GM21515 (cell line): Measurements from ENCODE around the gene XRCC2.
"Not testable (repeated sequence)": the region's sequence is repeated elsewhere in the genome, so short reads cannot be mapped to it uniquely, and the experiment has no call there.

Experiments
- ATAC-seq: cut with Tn5 transposase; IDR thresholded peaks from one replicate; pipeline ENCODE4 v1.9.1; 2021; ENCODE audit not compliant: unreplicated experiment

The XRCC2 gene

GRCh38 chr7:152666078-152666477 is 9.9 kb downstream of the XRCC2 start:
- no peak for ATAC-seq

DNA sequence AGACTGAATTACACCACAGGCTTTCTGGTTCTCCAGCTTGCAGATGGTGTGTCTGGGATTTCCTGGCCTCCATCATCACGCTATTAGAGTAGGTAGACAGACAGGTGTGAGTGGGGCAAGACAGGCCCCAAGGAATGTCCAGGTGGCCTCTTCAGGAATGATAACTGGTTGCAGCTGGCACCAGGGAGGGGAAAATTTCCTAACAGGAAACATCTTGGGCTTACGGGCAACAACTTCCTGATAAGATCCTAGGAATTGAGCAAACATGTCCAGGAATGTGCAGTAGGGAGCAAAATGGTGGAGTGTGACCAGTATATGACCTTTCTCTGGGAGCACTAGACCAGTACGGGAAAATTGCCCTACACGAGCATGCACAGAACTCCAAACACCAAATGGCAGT is 11.3 kb downstream of the XRCC2 start:
- ATAC-seq = no peak

DNA sequence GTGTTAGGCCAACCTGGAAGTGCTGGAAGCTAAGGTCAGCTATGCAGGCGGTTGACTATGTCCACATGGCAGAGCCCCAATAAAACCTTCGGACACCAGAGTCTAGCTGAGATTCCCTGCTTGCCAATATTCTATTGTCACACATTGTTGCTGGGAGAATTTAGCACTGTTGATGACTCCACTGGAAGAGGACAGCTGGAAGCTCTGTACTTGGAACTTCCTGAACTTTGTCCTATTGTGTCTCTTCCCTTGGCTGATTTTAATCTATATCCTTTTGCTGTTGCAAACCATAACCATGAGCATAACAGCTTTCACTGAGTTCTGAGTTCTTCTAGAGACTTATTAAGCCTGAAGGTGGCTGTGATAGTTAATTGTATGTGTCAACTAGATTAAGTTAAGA is 12.0 kb downstream of the XRCC2 start:
- no peak for ATAC-seq

DNA sequence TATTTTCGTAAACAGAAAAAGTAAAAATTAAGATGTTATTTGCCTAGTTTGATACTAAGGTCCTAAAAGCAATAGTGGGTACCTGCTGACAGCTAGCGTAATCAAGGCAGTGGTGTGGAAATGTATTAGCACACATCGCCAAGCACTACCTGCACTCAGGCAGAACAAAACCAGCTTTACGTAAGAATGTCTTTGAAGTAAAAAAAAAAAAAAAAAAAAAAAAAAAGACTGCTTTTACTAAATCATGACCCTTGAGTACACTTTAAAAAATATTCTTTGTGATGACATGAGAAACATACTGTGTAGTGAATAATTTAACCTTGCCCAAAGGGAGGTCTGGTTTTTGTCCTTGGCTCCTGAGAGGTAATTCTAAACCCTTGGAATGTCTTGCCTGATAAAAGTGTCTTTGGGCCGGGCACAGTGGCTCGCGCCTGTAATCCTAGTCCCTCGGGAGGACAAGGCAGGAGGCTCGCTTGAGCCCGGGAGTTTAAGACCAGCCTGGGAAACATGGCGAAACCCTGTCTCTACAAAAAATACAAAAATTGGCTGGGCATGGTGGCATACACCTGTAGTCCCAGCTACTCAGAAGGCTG is 12.7 kb downstream of the XRCC2 start:
- no peak for ATAC-seq

DNA sequence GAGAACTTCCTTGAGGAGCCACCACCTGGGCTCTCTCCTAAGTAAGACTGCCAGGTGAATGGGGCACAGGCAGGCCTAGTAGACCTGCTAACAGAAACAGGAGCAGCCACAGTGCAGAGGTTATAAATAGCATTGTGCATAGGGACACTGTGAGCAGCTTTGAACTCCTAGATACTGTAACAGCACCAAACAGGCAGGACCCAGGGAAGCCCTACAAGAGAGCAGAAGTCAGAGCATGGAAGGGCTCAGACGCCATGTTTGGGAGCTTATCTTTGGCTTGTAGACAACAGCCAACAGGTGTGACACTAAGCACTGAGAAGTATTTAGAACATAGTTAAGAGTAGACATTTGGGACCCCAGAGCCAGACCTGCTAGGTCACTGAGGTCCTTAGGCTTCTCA is 14.5 kb downstream of the XRCC2 start:
- ATAC-seq = no peak

- no peak for ATAC-seq
Measured at GRCh38 chr7:152660021-152660420, 15.9 kb downstream of the XRCC2 start.

DNA sequence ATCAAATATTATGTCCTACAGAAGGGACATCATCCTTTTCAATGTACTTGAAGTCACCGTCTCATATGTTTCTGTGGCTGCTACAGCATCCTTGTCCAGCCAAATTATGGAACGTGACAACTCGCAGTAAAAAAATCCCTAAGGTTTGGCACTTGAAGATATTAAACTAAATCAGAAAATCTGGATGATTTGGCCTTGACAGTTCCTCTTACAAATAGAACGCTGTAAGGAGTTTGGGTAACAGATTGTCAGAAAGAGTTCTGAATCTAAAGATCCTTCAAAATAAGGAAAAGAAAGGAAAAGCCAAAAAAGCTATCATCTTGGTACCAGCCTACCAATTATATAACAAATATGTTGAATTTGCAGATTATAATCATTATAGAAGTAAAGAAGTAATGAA is 21.0 kb downstream of the XRCC2 start:
- no peak for ATAC-seq

DNA sequence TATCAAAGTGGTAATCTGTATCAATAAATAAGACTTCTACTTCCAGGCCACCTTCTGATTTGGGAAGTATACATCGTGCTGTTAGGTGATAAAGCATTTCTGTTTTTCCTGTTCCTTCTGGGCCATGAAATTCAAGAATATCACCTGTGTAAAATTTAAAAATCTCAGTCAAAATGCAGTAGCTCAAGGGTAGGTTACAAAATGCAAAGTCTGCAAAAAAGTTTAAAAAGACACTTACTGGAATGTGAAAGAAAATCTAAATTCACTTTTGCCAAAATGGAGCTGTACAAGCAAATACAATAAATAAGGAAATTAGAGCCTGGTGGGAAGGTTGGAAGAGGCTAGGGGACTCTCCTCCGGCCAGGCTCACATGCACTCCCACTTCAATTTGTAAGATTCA is 26.7 kb downstream of the XRCC2 start:
- ATAC-seq = no peak

DNA sequence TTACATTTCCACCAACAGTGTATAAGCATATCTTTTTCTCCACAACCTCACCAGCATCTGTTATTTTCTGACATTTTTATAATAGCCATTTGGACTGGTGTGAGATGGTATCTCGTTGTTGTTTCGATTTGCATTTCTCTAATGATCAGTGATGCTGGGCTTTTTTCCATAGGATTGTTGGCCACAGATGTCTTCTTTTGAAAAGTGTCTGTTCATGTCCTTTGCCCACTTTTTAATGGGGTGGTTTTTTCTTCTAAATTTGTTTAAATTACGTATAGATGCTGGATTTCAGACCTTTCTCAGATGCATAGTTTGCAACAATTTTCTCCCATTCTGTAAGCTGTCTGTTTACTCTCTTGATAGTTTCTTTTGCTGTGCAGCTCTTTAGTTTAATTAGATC is 28.9 kb downstream of the XRCC2 start:
- ATAC-seq = no peak

- not testable (repeated sequence) for ATAC-seq
Measured at GRCh38 chr7:152646579-152646978, 29.4 kb downstream of the XRCC2 start.

GRCh38 chr7:152643979-152644559 is 31.9 kb downstream of the XRCC2 start:
- no peak for ATAC-seq

GRCh38 chr7:152641384-152641783 is 34.6 kb downstream of the XRCC2 start:
- no peak for ATAC-seq

DNA sequence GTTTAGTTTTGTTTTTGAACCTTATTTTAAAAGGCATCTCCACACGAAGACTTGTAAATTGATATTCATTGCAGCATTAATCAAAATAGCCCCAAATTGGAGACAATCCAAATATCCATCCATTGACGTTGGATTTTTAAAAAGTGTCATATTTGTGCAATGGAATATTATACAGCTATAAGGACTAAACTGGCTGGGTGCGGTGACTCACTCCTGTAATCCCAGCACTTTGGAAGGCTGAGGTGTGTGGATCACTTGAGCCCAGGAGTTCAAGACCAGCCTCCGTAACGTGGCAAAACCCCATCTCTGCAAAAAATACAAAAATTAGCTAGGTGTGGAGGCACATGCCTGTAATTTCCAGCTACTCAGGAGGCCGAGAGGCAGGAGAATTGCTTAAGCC is 35.1 kb downstream of the XRCC2 start:
- ATAC-seq = no peak

- no peak for ATAC-seq
Measured at GRCh38 chr7:152637920-152638580, 37.9 kb downstream of the XRCC2 start.

- no peak for ATAC-seq
Measured at GRCh38 chr7:152637161-152637560, 38.8 kb downstream of the XRCC2 start.

- ATAC-seq = no peak
Measured at GRCh38 chr7:152636441-152636840, 39.5 kb downstream of the XRCC2 start.

- ATAC-seq = no peak
Measured at GRCh38 chr7:152633504-152633903, 42.4 kb downstream of the XRCC2 start.

- no peak for ATAC-seq
Measured at GRCh38 chr7:152633072-152633471, 42.9 kb downstream of the XRCC2 start.

DNA sequence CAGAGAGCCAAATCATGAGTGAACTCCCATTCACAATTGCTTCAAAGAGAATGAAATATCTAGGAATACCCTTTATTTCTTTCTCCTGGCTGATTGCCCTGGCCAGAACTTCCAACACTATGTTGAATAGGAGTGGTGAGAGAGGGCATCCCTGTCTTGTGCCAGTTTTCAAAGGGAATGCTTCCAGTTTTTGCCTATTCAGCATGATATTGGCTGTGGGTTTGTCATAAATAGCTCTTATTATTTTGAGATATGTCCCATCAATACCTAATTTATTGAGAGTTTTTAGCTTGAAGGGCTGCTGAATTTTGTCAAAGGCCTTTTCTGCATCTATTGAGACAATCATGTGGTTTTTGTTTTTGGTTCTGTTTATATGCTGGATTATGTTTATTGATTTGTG is 47.2 kb downstream of the XRCC2 start:
- ATAC-seq = not testable (repeated sequence)

GRCh38 chr7:152624228-152624627 is 51.7 kb downstream of the XRCC2 start:
- ATAC-seq = no peak

GRCh38 chr7:152621426-152621825 is 54.5 kb downstream of the XRCC2 start:
- no peak for ATAC-seq

DNA sequence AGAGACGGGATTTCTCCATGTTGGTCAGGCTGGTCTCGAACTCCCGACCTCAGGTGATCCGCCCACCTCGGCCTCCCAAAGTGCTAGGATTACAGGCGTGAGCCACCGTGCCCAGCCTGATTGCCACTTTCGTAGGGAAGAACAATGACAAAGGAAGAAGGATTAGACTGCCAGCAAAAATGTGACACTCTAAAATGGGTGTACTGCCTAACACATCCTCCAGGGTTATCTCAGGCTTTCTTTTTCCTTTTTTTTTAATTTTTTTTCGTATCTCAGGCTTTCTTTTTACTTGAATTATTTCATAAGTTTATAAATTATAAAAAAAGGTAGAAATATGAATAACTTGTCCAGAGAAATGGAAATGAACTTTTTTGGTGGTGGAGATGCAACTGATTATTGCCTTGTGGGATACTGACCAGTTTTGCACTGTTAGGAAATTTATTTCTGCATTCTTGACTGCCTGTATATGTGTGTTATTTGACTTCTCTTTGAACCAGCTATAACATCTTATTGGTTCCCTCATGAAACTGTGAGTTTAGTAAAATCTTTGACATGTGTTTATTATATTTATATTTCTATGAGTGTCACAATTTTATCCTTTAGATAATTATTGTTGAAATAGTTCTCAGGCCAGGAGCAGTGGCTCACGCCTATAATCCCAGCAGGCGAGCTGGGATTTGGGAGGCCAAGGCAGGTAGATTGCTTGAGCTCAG is 56.8 kb downstream of the XRCC2 start:
- no peak for ATAC-seq
